GM12872 (cell line): ENCODE results near the gene WWOX.

ENCODE experiments used
- TF ChIP-seq, protein P1 (sequence below): IDR thresholded peaks from 3 replicates; pipeline ENCODE4 v1.5.1; 2011; ENCODE audit warnings: low read depth, mild to moderate bottlenecking, low read length, moderate library complexity; ENCODE audit not compliant: insufficient read depth

The WWOX gene

DNA sequence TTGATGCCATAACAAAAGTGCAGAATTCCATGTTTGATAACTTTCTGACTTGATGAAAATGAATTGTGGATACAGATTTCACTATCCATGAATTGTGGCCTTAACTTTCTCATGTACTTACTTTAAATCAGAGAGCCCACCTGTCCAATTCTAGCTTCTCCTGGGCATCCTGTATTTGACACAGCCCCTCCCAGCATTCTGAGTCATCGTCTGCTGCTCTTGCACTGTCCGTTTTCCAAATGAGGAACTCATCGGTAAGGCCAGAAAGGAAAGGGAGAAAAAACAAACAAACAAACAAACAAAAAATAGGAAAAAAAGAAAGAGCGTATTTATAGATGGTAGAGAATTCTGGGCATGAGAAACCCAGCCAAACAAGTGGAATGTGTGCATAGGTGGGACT lies 361.6 kb downstream of the WWOX start:
- TF ChIP-seq, protein P1, sequence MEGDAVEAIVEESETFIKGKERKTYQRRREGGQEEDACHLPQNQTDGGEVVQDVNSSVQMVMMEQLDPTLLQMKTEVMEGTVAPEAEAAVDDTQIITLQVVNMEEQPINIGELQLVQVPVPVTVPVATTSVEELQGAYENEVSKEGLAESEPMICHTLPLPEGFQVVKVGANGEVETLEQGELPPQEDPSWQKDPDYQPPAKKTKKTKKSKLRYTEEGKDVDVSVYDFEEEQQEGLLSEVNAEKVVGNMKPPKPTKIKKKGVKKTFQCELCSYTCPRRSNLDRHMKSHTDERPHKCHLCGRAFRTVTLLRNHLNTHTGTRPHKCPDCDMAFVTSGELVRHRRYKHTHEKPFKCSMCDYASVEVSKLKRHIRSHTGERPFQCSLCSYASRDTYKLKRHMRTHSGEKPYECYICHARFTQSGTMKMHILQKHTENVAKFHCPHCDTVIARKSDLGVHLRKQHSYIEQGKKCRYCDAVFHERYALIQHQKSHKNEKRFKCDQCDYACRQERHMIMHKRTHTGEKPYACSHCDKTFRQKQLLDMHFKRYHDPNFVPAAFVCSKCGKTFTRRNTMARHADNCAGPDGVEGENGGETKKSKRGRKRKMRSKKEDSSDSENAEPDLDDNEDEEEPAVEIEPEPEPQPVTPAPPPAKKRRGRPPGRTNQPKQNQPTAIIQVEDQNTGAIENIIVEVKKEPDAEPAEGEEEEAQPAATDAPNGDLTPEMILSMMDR = no peak

DNA sequence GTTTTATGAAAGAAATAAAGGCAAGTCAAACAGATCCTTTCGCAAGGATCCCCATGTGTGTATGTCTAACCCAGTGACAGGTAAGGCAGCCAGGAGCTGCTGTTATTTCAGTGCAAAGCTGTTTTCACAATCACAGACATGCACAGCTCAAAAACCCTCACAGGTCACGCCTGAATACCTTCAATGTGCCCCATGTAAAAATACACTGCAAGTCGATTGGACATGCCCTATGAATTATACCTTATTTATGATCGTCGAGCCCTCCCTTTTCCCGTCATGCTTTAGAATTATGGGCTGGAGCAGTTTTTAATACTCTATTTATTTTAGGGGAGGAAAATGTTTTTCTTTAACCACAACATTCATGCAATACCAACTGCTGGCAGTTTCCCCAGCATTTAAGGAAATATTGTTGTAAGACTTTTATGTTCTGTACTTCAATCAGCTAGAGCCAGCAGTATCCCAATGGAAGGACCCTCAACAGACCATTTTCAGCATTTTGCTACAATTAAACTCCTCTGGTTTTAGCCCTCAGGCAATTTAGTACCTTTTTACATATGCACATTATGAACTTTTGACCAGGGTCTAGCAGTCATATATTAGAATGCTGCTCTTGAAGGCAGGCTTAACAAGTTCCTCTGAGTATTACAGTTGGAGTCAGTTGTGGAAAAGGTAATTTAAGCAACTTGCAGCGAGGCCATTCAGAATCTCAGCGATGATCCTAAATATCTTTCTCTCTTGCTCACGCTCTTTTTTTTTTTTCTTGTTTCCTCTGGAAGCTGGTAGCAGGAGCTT lies 362.2 kb downstream of the WWOX start:
- TF ChIP-seq, protein P1 = no peak

DNA sequence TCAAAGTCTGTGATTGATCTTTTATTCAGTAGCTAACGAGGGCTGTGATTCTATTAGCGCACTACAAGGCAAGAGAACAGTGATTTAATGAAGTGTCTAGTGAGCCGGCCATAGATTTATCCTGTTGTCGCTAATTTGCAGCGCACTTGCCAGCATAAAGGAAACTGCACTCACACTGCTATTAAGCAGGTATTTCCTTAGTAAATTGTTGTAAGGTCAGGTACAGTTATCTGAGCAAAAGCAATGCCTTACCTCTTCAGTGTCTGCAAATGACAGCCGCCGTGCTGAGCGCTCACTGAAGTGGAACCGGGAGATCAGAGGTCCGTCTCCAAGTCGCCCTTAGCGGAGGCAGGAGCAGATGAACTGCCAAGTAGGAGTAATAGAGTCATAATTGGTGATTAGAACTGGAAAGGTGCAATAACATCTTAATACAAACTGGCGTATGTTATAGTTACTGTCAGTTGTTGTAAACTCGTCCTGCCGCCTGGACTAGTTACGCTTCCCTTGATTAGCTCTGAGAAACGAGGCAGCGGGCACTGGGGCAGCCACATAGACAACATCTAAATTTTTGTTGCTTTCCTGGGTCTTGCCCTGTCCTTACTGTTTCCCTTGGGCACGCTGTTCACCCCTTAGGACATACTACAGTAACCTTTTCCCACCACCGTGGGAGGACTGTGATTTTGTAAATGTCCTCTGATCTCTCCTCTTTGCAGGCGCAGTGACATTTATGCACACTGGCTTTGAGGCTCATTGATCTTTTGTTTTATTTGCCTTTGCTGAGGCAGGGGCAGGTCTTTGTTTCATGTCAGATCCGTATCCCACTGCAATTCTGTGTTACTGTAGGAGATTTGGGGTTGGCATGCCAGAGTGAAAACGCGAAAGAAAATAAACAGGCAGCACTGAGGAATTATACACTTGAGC lies 363.1 kb downstream of the WWOX start:
- TF ChIP-seq, protein P1 = no peak

DNA sequence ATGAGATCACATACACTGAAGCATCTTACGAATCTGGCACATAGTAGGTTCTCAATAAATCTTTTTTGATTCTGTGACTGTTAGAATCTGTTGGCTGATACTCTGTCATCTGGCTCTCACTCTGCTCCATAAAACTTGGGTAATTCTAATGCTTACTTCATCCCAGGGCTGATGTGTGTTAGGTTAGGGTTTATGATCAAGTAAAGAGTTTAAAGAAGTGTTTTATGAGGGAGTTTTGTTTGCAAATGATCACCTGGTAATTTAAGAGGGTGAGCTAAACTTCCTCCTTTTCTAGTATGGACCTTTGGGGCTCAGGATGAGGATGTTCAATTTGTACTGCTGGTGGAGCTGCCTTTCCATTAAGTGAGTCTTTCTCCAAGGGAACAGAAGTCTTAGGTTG lies 364.1 kb downstream of the WWOX start:
- TF ChIP-seq, protein P1 = no peak

DNA sequence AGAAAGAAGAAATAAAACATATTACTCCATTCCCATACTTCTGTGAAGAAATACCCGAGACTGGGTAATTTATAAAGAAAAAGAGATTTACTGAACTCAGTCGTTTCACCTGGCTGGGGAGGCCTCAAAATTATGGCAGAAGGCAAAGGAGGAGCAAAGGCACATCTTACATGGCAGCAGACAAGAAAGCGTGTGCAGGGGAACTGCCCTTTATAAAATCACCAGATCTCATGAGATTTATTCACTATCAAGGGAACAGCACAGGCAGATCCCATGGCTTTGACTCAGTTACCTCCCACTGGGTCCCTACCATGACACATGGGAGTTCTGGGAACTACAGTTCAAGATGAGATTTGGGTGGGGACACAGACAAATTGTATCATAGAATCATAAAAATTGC lies 365.4 kb downstream of the WWOX start:
- TF ChIP-seq, protein P1 = no peak

DNA sequence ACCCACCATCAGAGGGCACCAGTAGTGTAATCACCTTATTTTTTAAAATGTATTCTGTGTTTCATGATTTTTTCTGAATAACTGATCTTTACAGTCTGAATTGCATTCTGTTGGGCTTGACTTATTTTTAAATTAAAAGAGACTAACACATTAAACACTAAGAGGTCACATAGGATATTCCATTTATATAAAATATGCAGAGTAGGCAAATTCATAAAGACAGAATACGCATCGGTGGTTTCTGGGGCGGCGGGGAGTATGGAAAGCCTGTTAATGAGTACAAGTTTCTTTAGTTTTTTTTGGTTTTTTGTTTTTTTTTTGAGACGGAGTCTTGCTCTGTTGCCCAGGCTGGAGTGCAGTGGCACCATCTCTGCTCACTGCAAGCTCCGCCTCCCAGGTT lies 366.3 kb downstream of the WWOX start:
- TF ChIP-seq, protein P1 = no peak

DNA sequence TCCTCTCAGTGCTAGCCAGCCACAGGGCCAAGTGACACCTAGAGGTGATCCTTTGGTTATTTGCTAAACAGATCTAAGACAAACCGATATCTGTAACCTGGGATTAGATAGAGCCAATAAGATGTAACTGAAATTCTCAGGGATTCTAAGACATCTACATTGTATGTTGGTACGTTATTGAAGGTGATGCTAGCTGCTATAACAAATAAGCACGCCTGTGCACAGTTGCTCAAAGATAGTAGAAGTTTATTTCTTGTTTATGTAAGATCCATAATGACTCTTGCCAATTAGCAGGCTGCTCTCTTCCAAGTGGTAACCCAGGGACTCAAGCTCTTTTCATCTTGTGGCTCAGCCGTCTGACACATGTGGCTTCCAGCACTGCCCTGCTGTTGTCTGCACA lies 370.3 kb downstream of the WWOX start:
- TF ChIP-seq, protein P1 = no peak
